ENCODE results near the gene GIPC1.

DNA sequence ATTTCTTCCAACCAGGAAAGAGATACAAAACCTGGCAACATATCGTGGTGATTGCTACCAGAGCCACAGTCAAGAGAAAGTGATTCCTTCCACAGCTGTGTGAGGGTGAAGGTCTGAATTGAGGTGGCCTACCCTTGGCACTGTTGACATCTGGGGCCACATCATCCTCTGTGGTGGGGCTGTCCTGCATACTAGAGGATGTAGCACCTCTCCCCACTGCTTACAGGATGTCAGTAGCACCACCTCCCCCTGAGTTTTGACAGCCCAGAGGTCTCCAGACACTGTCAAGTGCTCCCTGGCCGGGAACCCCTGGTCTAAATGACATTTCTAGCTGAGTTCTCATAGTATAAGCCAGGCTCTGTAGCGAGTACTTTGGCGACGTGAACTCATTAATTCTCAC is 36.2 kb downstream of the GIPC1 start:
- TF ChIP-seq, protein P1, sequence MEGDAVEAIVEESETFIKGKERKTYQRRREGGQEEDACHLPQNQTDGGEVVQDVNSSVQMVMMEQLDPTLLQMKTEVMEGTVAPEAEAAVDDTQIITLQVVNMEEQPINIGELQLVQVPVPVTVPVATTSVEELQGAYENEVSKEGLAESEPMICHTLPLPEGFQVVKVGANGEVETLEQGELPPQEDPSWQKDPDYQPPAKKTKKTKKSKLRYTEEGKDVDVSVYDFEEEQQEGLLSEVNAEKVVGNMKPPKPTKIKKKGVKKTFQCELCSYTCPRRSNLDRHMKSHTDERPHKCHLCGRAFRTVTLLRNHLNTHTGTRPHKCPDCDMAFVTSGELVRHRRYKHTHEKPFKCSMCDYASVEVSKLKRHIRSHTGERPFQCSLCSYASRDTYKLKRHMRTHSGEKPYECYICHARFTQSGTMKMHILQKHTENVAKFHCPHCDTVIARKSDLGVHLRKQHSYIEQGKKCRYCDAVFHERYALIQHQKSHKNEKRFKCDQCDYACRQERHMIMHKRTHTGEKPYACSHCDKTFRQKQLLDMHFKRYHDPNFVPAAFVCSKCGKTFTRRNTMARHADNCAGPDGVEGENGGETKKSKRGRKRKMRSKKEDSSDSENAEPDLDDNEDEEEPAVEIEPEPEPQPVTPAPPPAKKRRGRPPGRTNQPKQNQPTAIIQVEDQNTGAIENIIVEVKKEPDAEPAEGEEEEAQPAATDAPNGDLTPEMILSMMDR (IDR thresholded peaks at IDR 0.05; ENCODE audit: low read depth, low read length) = no peak
- no peak for TF ChIP-seq POLR2A (IDR thresholded peaks at IDR 0.05; ENCODE audit: extremely low read depth, insufficient read length)
- TF ChIP-seq, protein P2, sequence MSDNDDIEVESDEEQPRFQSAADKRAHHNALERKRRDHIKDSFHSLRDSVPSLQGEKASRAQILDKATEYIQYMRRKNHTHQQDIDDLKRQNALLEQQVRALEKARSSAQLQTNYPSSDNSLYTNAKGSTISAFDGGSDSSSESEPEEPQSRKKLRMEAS (IDR thresholded peaks at IDR 0.05; ENCODE audit: low read depth, low read length) = no peak

Data from NB4 (cell line).